ENCODE data around the gene ACAT2. TPM values are rescaled to one million over a fixed set of nuclear protein-coding genes. Genes with fewer than 3 reads are reported as not detected.

ACAT2 gene
- total RNA-seq, 1 donor from 2014 or later, result 82.0 TPM

DNA sequence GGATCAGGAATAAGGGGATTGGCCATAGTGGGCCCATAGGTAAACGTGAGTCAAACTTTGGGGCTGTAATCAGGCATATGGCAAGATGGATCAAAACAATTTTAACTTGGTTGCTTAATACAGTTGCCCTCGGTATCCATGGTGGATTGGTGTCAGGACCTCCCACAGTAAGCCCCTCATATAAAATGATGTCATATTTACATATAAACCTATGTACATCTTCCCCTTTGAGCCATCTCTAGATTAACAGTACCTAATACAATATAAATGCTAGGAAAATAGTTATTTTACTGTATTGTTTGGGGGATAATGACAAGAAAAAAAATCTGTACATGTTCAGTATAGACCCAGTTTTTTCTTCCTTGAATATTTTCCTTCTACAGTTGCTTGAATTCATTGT lies 7.4 kb upstream of the ACAT2 start:
- DNase-seq (no peak), ATAC-seq (ENCODE audit: low read depth) (no peak)
- POLR2A ChIA-PET, result no interaction called here
- Mint-ChIP-seq H3K27ac (no peak overlapping the region), H3K4me3 (no peak overlapping the region), H3K4me1 (no peaks in the 10 kb centered on the region), H3K27me3 (no peaks in the 10 kb centered on the region), H3K9me3 (no peaks in the 10 kb centered on the region), H3K36me3 (ENCODE audit: low read depth) (peaks cover 81% of the 10 kb centered on the region)
- intact Hi-C loops (cut with micrococcal nuclease), result no loop called here
- CTCF ChIA-PET, result no interaction called here
- TF ChIP-seq, protein P1, sequence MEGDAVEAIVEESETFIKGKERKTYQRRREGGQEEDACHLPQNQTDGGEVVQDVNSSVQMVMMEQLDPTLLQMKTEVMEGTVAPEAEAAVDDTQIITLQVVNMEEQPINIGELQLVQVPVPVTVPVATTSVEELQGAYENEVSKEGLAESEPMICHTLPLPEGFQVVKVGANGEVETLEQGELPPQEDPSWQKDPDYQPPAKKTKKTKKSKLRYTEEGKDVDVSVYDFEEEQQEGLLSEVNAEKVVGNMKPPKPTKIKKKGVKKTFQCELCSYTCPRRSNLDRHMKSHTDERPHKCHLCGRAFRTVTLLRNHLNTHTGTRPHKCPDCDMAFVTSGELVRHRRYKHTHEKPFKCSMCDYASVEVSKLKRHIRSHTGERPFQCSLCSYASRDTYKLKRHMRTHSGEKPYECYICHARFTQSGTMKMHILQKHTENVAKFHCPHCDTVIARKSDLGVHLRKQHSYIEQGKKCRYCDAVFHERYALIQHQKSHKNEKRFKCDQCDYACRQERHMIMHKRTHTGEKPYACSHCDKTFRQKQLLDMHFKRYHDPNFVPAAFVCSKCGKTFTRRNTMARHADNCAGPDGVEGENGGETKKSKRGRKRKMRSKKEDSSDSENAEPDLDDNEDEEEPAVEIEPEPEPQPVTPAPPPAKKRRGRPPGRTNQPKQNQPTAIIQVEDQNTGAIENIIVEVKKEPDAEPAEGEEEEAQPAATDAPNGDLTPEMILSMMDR (IDR thresholded peaks at IDR 0.05), result no peak

DNA sequence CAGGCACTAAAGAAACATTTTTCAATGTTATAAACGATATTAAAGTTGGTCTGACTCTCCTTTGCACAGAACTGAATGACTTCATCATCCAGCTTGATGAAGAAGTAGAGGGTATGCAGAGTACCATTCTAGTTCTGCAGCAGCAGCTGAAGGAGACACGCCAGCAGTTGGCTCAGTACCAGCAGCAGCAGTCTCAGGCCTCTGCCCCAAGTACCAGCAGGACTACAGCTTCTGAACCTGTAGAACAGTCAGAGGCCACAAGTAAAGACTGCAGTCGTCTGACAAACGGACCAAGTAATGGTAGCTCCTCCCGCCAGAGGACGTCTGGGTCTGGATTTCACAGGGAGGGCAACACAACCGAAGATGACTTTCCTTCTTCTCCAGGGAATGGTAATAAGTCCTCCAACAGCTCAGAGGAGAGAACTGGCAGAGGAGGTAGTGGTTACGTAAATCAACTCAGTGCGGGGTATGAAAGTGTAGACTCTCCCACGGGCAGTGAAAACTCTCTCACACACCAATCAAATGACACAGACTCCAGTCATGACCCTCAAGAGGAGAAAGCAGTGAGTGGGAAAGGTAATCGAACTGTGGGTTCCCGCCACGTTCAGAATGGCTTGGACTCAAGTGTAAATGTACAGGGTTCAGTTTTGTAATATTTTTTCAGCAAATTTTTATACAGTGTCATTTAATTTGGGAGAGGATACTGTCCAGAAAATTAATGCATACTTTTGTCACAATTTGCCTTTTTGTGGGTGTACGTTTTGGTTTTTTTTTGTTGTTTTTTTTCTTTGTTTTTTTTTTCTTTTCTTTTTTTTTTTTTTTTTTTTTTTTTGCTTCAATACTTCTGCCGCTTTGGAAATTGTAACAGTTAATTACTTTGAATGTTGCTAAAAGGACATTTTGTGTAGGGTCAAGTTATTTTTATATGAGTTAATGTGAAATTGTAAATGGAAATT lies 6.6 kb upstream of the ACAT2 start:
- ATAC-seq (ENCODE audit: low read depth) (no peak), DNase-seq (no peak)
- Mint-ChIP-seq H3K27me3 (no peaks in the 10 kb centered on the region), H3K27ac (peak overlapping the region; percentile 46), H3K36me3 (ENCODE audit: low read depth) (peaks cover 78% of the 10 kb centered on the region), H3K4me1 (no peaks in the 10 kb centered on the region), H3K9me3 (no peaks in the 10 kb centered on the region), H3K4me3 (no peak overlapping the region)
- ChIA-PET POLR2A (no interaction called here), CTCF (no interaction called here)
- intact Hi-C loops (cut with micrococcal nuclease), result no loop called here
- TF ChIP-seq, protein P1 (IDR thresholded peaks at IDR 0.05), result no peak

DNA sequence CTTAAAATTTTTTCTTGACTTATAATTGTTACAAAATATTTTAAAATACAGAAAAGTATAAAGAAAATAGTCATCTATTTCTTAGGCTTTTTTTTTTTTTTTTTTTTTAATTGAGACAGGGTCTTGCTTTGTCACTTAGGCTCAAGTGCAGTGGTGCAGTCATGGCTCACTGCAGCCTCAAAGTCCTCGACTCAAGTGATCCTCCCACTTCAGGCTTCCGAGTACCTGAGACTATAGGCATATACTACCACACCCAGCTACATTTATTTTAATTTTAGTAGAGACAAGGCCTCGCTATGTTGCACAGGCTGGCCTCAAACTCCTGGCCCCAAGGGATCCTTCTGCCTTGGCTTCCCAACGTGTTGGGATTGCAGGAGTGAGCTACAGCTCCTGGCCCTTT lies 5.3 kb upstream of the ACAT2 start:
- Mint-ChIP-seq H3K4me3 (no peak overlapping the region), H3K27ac (no peak overlapping the region), H3K4me1 (peaks cover 11% of the 10 kb centered on the region), H3K27me3 (no peaks in the 10 kb centered on the region), H3K36me3 (ENCODE audit: low read depth) (peaks cover 69% of the 10 kb centered on the region), H3K9me3 (no peaks in the 10 kb centered on the region)
- no peak for DNase-seq
- no peak for ATAC-seq (ENCODE audit: low read depth)
- CTCF ChIA-PET, result no interaction called here
- intact Hi-C loops (cut with micrococcal nuclease), result no loop called here
- TF ChIP-seq, protein P1 (IDR thresholded peaks at IDR 0.05), result no peak
- POLR2A ChIA-PET, result interaction anchor here (0.6 kb wide), 1 partner anchor 22 kb away, joined by 3 read pairs; no protein-coding TSS in a partner anchor

DNA sequence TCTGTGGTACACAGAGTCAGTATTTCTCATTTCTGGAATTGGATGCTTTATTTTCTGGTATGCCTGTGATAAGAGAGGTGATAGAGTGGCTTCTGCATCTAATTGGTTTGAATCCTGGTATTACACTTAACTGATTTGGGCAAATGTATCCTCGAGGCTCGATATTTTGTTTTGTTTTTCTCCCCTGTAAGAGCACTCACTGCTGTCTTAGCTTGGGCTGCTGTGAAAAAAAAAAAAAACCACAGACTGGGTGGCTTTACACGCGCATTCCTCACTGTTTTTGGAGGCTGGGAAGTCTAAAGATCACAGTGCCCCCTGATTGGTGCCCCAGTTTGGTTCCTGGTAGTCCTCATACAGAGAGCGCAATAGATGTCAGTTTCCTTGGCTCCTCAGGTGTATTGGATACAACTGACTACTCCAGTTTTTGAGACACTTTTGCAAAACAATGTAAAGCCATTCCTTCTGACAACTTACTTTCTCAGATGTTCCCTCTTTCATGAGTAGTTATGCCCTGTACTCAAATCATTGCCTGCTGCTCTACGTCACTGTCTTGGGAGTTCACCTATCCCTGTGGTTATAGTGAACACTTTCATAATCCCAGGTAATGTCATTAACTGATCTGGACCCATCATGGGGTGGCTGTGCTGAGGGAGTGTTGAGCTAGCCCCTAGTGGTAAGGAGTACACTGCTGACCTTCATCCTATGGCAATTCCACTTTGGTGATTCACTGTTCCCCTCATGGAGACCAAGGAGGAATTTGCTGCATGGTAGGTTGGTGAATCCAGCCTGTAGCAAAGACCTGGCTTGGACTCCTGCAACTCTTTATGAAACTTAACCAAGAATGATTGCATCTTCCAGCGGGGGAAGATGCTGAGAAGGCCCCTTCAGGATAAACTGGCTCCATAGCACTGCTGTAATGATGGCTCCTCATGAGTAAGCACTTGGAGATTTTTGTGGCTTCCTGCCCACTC lies 3.5 kb upstream of the ACAT2 start:
- peaks cover 18% of the 10 kb centered on the region for H3K4me1 Mint-ChIP-seq
- DNase-seq (no peak), ATAC-seq (ENCODE audit: low read depth) (no peak)
- TF ChIP-seq, protein P1 (IDR thresholded peaks at IDR 0.05), result no peak
- H3K27ac Mint-ChIP-seq, result peak overlapping the region; percentile 2
- H3K4me3 Mint-ChIP-seq, result no peak overlapping the region
- intact Hi-C loops (cut with micrococcal nuclease), result no loop called here
- POLR2A ChIA-PET, result no interaction called here
- CTCF ChIA-PET, result no interaction called here
- peaks cover 70% of the 10 kb centered on the region for H3K36me3 Mint-ChIP-seq (ENCODE audit: low read depth)
- no peaks in the 10 kb centered on the region for H3K9me3 Mint-ChIP-seq
- H3K27me3 Mint-ChIP-seq, result no peaks in the 10 kb centered on the region
